Loucy (cell line): ENCODE results near the gene SPDYE16.
"Not testable (repeated sequence)": the region's sequence is repeated elsewhere in the genome, so short reads cannot be mapped to it uniquely, and the experiment has no call there.

Experiments
- H2AFZ ChIP-seq: fragments of 200-600 bp; sonication (generic); 2 replicates; pipeline ENCODE4 v1.6.0; 2016; ENCODE audit warnings: antibody characterized with exemption, mild to moderate bottlenecking, low read length, moderate library complexity
- H3F3A ChIP-seq: fragments of 200-600 bp; 2 replicates; pipeline ENCODE4 v1.6.0; 2016; ENCODE audit warnings: antibody characterized with exemption, low read depth, mild to moderate bottlenecking
- H3K27me3 ChIP-seq: fragments of 200-600 bp; sonication (generic); 2 replicates; pipeline ENCODE4 v1.6.1; 2014; ENCODE audit warnings: low read length, mild to moderate bottlenecking; ENCODE audit not compliant: insufficient read depth, poor library complexity, severe bottlenecking
- H3K36me3 ChIP-seq: fragments of 200-600 bp; sonication (generic); 2 replicates; pipeline ENCODE4 v1.6.1; 2016; ENCODE audit warnings: low read length; ENCODE audit not compliant: insufficient read depth
- H3K4me1 ChIP-seq: fragments of 200-600 bp; sonication (generic); 2 replicates; pipeline ENCODE4 v1.5.1; 2014; ENCODE audit warnings: low read length, mild to moderate bottlenecking; ENCODE audit not compliant: insufficient read depth, poor library complexity, severe bottlenecking
- H3K4me2 ChIP-seq: fragments of 200-600 bp; sonication (generic); 2 replicates; pipeline ENCODE4 v1.6.0; 2014; ENCODE audit warnings: antibody characterized with exemption, low read length, low read depth, mild to moderate bottlenecking; ENCODE audit not compliant: poor library complexity, severe bottlenecking
- H3K4me3 ChIP-seq: fragments of 200-600 bp; sonication (generic); 2 replicates; pipeline ENCODE4 v1.5.1; 2014; ENCODE audit warnings: low read length, mild to moderate bottlenecking, mixed read lengths; ENCODE audit not compliant: poor library complexity, severe bottlenecking
- H3K79me2 ChIP-seq: fragments of 200-600 bp; sonication (generic); 2 replicates; pipeline ENCODE4 v1.6.1; 2014; ENCODE audit warnings: low read length; ENCODE audit not compliant: insufficient read depth
- H3K9ac ChIP-seq: fragments of 200-600 bp; sonication (generic); 2 replicates; pipeline ENCODE4 v1.6.0; 2014; ENCODE audit warnings: mild to moderate bottlenecking, low read depth, low read length, moderate library complexity; ENCODE audit not compliant: poor library complexity, severe bottlenecking
- H3K9me2 ChIP-seq: fragments of 200-600 bp; sonication (generic); replicated peaks from 2 replicates; pipeline ENCODE4 v1.6.1; 2016; ENCODE audit warnings: low read depth, low read length, mixed read lengths
- H3K9me3 ChIP-seq: fragments of 200-600 bp; sonication (generic); 2 replicates; pipeline ENCODE4 v1.6.1; 2014; ENCODE audit warnings: mild to moderate bottlenecking, antibody characterized with exemption, low read length, low read depth; ENCODE audit not compliant: insufficient read depth
- H4K20me1 ChIP-seq: fragments of 200-600 bp; sonication (generic); 2 replicates; pipeline ENCODE4 v1.6.0; 2014; ENCODE audit warnings: antibody characterized with exemption, low read length, mild to moderate bottlenecking; ENCODE audit not compliant: insufficient read depth, poor library complexity, severe bottlenecking
- CTCF ChIP-seq: fragments of 200-600 bp; sonication (generic); conservative IDR thresholded peaks from 2 replicates; pipeline ENCODE4 v1.5.1; 2014; ENCODE audit warnings: mild to moderate bottlenecking, antibody characterized with exemption, low read length
- EZH2phosphoT487 ChIP-seq: fragments of 200-600 bp; IDR thresholded peaks from 2 replicates; pipeline ENCODE4 v1.6.1; 2018; ENCODE audit warnings: antibody characterized with exemption, mild to moderate bottlenecking, moderate library complexity, borderline replicate concordance

The SPDYE16 gene

GRCh38 chr7:76549025-76549854, 6.1 kb upstream of the SPDYE16 start:
- H3K4me3 ChIP-seq: peak overlapping the region; percentile 86
- H3K4me1 ChIP-seq, H4K20me1 ChIP-seq, H3K27me3 ChIP-seq, H3K9me2 ChIP-seq, H3F3A ChIP-seq, H3K36me3 ChIP-seq, H3K9me3 ChIP-seq: not testable (repeated sequence)
- peaks cover 30% of the 10 kb centered on the region for H3K79me2 ChIP-seq
- H3K4me2 ChIP-seq: peak overlapping the region; percentile 84
- peak overlapping the region; percentile 81; the same call in 1 of the 2 replicates for H2AFZ ChIP-seq
- H3K9ac ChIP-seq: peak overlapping the region; percentile 87

GRCh38 chr7:76531643-76532042, 11.5 kb downstream of the SPDYE16 start:
- H3K4me2 ChIP-seq, H3K27me3 ChIP-seq, H3K9me3 ChIP-seq, H3K79me2 ChIP-seq, H3K4me3 ChIP-seq, H2AFZ ChIP-seq, H3F3A ChIP-seq, H3K4me1 ChIP-seq, H3K36me3 ChIP-seq, H3K9me2 ChIP-seq, H3K9ac ChIP-seq, H4K20me1 ChIP-seq: not testable (repeated sequence)

GRCh38 chr7:76526183-76526582, 16.9 kb downstream of the SPDYE16 start:
- not testable (repeated sequence) for H3K27me3 ChIP-seq

GRCh38 chr7:76516932-76517331, 26.2 kb downstream of the SPDYE16 start:
- not testable (repeated sequence) for H3F3A ChIP-seq, H3K4me2 ChIP-seq, H3K79me2 ChIP-seq, H3K9me3 ChIP-seq, H3K9me2 ChIP-seq, H2AFZ ChIP-seq, H4K20me1 ChIP-seq, H3K27me3 ChIP-seq, H3K4me1 ChIP-seq, H3K36me3 ChIP-seq, H3K4me3 ChIP-seq, H3K9ac ChIP-seq

More at GRCh38 chr7:76526183-76526582, 16.9 kb downstream of the SPDYE16 start:
- H2AFZ ChIP-seq, H3K36me3 ChIP-seq, H3F3A ChIP-seq, H3K4me2 ChIP-seq, H3K4me1 ChIP-seq, H3K9me2 ChIP-seq, H3K4me3 ChIP-seq, H3K9ac ChIP-seq, H4K20me1 ChIP-seq, H3K79me2 ChIP-seq, H3K9me3 ChIP-seq: not testable (repeated sequence)

- Histone ChIP-seq H3K4me3 (no peak overlapping the region), H3K36me3 (no peaks in the 10 kb centered on the region), H3K4me2 (no peak overlapping the region), H4K20me1 (no peaks in the 10 kb centered on the region), H3K9me2 (no peaks in the 10 kb centered on the region), H3K9me3 (no peaks in the 10 kb centered on the region), H2AFZ (no peak overlapping the region), H3K9ac (no peak overlapping the region), H3F3A (no peaks in the 10 kb centered on the region), H3K27me3 (no peaks in the 10 kb centered on the region), H3K79me2 (no peaks in the 10 kb centered on the region), H3K4me1 (no peaks in the 10 kb centered on the region)
- TF ChIP-seq CTCF (no peak), EZH2phosphoT487 (no peak)
Measured at GRCh38 chr7:76515999-76516443, 27.1 kb downstream of the SPDYE16 start.
